ENCODE measurements around the gene MTF2.

Gene MTF2

DNA sequence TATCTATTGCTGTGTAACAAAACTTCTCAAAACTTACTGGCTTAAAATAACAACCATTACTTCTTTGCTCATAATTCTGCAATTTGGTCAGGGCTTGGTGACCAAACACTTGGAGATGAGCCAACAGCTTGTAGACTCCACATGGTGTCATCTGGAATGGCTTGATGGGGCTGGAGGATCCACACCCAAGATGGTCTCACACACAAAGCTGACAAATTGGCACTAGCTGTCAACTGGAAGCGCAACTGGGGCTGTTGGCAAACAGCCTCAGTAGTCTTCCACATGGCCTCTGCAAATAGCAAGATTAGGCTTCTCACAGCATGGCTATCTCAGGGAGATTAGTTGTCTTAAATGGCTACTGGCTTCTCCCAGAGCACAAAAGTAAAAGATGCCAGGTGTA, 27.1 kb upstream of the MTF2 start:
- TF ChIP-seq SPI1 (IDR thresholded peaks at IDR 0.05; ENCODE audit: borderline replicate concordance, low read depth) (no peak), POLR2AphosphoS5 (IDR thresholded peaks at IDR 0.05; ENCODE audit: low read depth) (no peak), CTCF (IDR thresholded peaks at IDR 0.05; ENCODE audit: insufficient read depth, low read length) (no peak), REST (IDR thresholded peaks at IDR 0.05; ENCODE audit: insufficient replicate concordance, low read depth) (no peak), GABPA (IDR thresholded peaks at IDR 0.05; ENCODE audit: low read depth) (no peak)
- Histone ChIP-seq H3K4me3 (replicated peaks; ENCODE audit: insufficient read depth, low read length) (no peak overlapping the region), H3K27ac (replicated peaks) (no peak overlapping the region), H3K27me3 (ENCODE audit: insufficient read depth, poor library complexity, severe bottlenecking) (no peaks in the 10 kb centered on the region)
- DNase-seq (ENCODE audit: low read depth in 1 of 2, low spot score in 1 of 2) = no peak

GRCh38 chr1:93056214-93056613, 22.9 kb upstream of the MTF2 start:
- no peak overlapping the region for H3K4me3 ChIP-seq (replicated peaks; ENCODE audit: insufficient read depth, low read length)
- no peaks in the 10 kb centered on the region for H3K27me3 ChIP-seq (ENCODE audit: insufficient read depth, poor library complexity, severe bottlenecking)
- DNase-seq (ENCODE audit: low read depth in 1 of 2, low spot score in 1 of 2) = no peak
- no peak for TF ChIP-seq GABPA (IDR thresholded peaks at IDR 0.05; ENCODE audit: low read depth)
- TF ChIP-seq REST (IDR thresholded peaks at IDR 0.05; ENCODE audit: insufficient replicate concordance, low read depth) = peak; percentile 95
- H3K27ac ChIP-seq (replicated peaks) = no peak overlapping the region

DNA sequence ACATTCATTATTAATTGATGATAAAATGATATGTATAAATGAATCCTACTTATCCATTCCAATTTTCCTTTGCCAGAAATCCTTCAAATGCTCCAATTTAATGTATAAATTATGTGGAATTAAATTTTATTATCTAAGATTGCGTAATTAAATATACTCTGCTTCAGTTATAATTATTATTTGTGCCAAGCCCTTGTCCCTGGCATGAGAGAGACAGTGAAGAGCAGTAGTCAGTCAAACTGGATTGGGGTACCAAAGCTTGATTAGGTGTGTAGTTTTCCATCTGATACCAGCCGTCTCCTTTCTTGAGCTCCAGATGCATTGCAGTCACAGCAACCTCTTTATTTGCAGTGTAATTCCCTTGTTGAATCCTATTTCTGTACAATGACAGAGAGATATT, 22.4 kb upstream of the MTF2 start:
- no peaks in the 10 kb centered on the region for H3K27me3 ChIP-seq (ENCODE audit: insufficient read depth, poor library complexity, severe bottlenecking)
- DNase-seq (ENCODE audit: low read depth in 1 of 2, low spot score in 1 of 2) = no peak
- no peak for TF ChIP-seq REST (IDR thresholded peaks at IDR 0.05; ENCODE audit: insufficient replicate concordance, low read depth)
- no peak for TF ChIP-seq GABPA (IDR thresholded peaks at IDR 0.05; ENCODE audit: low read depth)
- no peak for TF ChIP-seq CTCF (IDR thresholded peaks at IDR 0.05; ENCODE audit: insufficient read depth, low read length)
- TF ChIP-seq SPI1 (IDR thresholded peaks at IDR 0.05; ENCODE audit: borderline replicate concordance, low read depth) = no peak
- no peak for TF ChIP-seq POLR2AphosphoS5 (IDR thresholded peaks at IDR 0.05; ENCODE audit: low read depth)
- H3K4me3 ChIP-seq (replicated peaks; ENCODE audit: insufficient read depth, low read length) = no peak overlapping the region
- H3K27ac ChIP-seq (replicated peaks) = no peak overlapping the region
